ENCODE measurements around the gene TXNRD1.

- TF ChIP-seq POLR2A (IDR thresholded peaks at IDR 0.05): no peak
- no peak for TF ChIP-seq CTCF (IDR thresholded peaks at IDR 0.05)
- no peak for TF ChIP-seq POLR2AphosphoS5 (IDR thresholded peaks at IDR 0.05)
Measured at GRCh38 chr12:104374071-104374470, 158.5 kb downstream of the TXNRD1 start.
